Spleen (tissue), 7 donors: ENCODE measurements around the gene MAPK1.

Experiments used
- CTCF ChIP-seq, 11 experiments: fragments of 200-600 bp in 7 of 11; fragments of 450-650 bp in 4 of 11; sonication (generic) in 4 of 11; IDR thresholded peaks in 8 of 11; conservative IDR thresholded peaks in 3 of 11; 1 replicate in 7 of 11; 2 replicates in 4 of 11; pipeline versions ENCODE4 v1.4.0 to v1.8.0; 2016 to 2021; ENCODE audit warnings: antibody characterized with exemption in 11 of 11, inconsistent platforms in 4 of 11, mild to moderate bottlenecking in 1 of 11
- POLR2AphosphoS5 ChIP-seq, 3 donors: sonication (generic); formaldehyde crosslinking; IDR thresholded peaks; one replicate each; pipeline ENCODE4 v1.5.1; 2017; ENCODE audit warnings: antibody characterized with exemption in 3 of 3
- donor health status: DM: no; HTN: no; CAD: no; lungs with moderate emphysema.
- donor health status: DM: no; HTN: no; CAD: no.
- donor health status: DM: no; HTN: no; CAD: no.

GRCh38 chr22:21904250-21904789 is 36.9 kb upstream of the MAPK1 start:
- TF ChIP-seq CTCF (IDR thresholded peaks at IDR 0.05 in 8 of 11, conservative IDR thresholded peaks at IDR 0.05 in 3 of 11): no peak
- TF ChIP-seq POLR2AphosphoS5 (IDR thresholded peaks at IDR 0.05): no peak
